Activated naive CD8-positive, alpha-beta T cell treated with anti-CD3 and anti-CD28 coated beads, Interleukin-2, amount 10 ng/mL, durations not matched to agents 7 days and 5 days (primary cell): Measurements from ENCODE around the gene ORC4. TPM values are rescaled to one million over a fixed set of nuclear protein-coding genes. Genes with fewer than 3 reads are reported as not detected.
A peak's percentile ranks its signal among the peaks of the same experiment; 100 is the strongest.
"Not testable (repeated sequence)": the region's sequence is repeated elsewhere in the genome, so short reads cannot be mapped to it uniquely, and the experiment has no call there.

Experiments
- ATAC-seq: fragments of 150-1000 bp; cut with Tn5 transposase; one replicate; pipeline ENCODE4 v1.10.0; 2021; ENCODE audit warnings: low read depth, moderate library complexity
- POLR2A ChIA-PET: fragments of 350-600 bp; sonication (Branson Sonifier 250); formaldehyde crosslinking; loops from one replicate; lab custom pipeline; 2021; ENCODE audit warnings: antibody characterized with exemption; lab: Charles Lee
- DNase-seq: peaks from one replicate; pipeline ENCODE4 v3.0.0; 2021
- H3K27ac Mint-ChIP-seq: one replicate; pipeline ENCODE4 v1.8.0; 2022; ENCODE audit warnings: mild to moderate bottlenecking, mixed read lengths
- H3K27me3 Mint-ChIP-seq: one replicate; pipeline ENCODE4 v1.8.0; 2022; ENCODE audit warnings: mild to moderate bottlenecking, moderate library complexity, mixed read lengths
- H3K36me3 Mint-ChIP-seq: one replicate; pipeline ENCODE4 v1.8.0; 2021; ENCODE audit warnings: mild to moderate bottlenecking, mixed read lengths
- H3K4me1 Mint-ChIP-seq: one replicate; pipeline ENCODE4 v1.8.0; 2021; ENCODE audit warnings: mixed read lengths
- H3K4me3 Mint-ChIP-seq: one replicate; pipeline ENCODE4 v1.8.0; 2022; ENCODE audit warnings: mild to moderate bottlenecking, moderate library complexity, mixed read lengths
- H3K9me3 Mint-ChIP-seq: one replicate; pipeline ENCODE4 v1.8.0; 2021; ENCODE audit warnings: mixed read lengths
- total RNA-seq, 2 experiments: library from RNA; stranded (reverse); gene quantifications; one replicate each; pipeline ENCODE4 v1.2.3, GENCODE V29; 2021

ORC4 gene
- total RNA-seq, 2 experiments from 2014 or later, result 40.0 to 42.3 TPM

DNA sequence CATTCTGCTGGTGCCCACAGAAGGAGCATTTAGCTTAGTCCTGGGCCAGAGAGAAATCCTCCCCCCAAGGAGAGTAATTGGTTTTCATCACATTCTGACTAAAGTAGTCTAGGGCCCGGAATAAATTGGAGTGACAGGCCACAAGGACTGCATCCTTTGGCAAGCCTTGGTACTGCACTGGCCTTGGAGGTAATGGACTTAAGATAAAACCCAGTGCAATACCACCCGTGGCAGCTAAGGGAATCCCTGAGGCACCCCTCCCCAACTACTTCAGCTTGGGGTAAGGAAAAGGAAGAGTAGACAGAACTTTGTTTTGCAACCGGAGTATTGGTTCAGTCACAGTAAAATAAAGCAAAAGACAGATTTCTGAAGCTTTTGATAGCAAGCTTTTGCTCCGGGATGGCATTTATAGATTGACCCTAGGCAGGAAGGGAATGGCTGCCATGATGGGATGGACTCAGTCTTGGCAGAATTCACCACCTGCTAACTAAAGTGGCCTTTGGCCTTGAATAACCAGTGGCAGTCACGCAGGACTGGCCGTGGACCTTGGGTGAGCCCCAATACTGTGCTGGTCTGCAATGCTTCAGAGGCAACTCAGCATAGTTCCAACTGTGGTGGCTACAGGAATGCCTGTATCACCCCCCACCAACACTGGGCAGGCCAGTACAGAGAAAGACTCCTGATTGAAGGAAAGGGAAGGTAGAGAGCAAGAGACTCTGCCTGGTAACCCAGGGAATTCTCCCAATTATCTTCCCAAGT is 14.1 kb downstream of the ORC4 start:
- Mint-ChIP-seq H3K4me1 (peaks cover 1% of the 10 kb centered on the region), H3K36me3 (peaks cover 46% of the 10 kb centered on the region)
- POLR2A ChIA-PET, result no interaction called here

DNA sequence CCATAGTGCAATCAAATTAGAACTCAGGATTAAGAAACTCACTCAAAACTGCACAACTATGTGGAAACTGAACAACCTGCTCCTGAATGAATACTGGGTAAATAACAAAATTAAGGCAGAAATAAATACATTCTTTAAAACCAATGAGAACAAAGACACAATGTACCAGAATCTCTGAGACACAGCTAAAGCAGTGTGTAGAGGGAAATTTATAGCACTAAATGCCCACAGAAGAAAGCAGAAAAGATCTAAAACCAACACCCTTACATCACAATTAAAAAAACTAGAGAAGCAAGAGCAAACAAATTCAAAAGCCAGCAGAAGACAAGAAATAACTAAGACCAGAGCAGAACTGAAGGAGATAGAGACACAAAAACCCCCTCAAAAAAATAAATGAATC is 18.1 kb downstream of the ORC4 start:
- H3K27me3 Mint-ChIP-seq, POLR2A ChIA-PET, H3K4me3 Mint-ChIP-seq, ATAC-seq, DNase-seq, H3K4me1 Mint-ChIP-seq, H3K27ac Mint-ChIP-seq: not testable (repeated sequence)
- H3K36me3 Mint-ChIP-seq, result peaks cover 48% of the 10 kb centered on the region
- H3K9me3 Mint-ChIP-seq, result peaks cover 16% of the 10 kb centered on the region

More for the DNA sequence above, 14.1 kb downstream of the ORC4 start:
- no peak for ATAC-seq
- Mint-ChIP-seq H3K27ac (no peak overlapping the region), H3K9me3 (peaks cover 24% of the 10 kb centered on the region), H3K4me3 (no peak overlapping the region), H3K27me3 (no peaks in the 10 kb centered on the region)
- DNase-seq, result no peak

GRCh38 chr2:148000095-148000494 is 20.4 kb downstream of the ORC4 start:
- Mint-ChIP-seq H3K27ac (no peak overlapping the region), H3K27me3 (no peaks in the 10 kb centered on the region), H3K9me3 (peaks cover 24% of the 10 kb centered on the region), H3K36me3 (peaks cover 53% of the 10 kb centered on the region), H3K4me1 (peaks cover 4% of the 10 kb centered on the region), H3K4me3 (no peak overlapping the region)
- DNase-seq (no peak), ATAC-seq (no peak)
- POLR2A ChIA-PET, result no interaction called here

GRCh38 chr2:147999126-147999525 is 21.4 kb downstream of the ORC4 start:
- no peak overlapping the region for H3K4me3 Mint-ChIP-seq
- H3K27ac Mint-ChIP-seq, result no peak overlapping the region
- H3K4me1 Mint-ChIP-seq, result peaks cover 3% of the 10 kb centered on the region
- ATAC-seq (no peak), DNase-seq (no peak)
- H3K36me3 Mint-ChIP-seq, result peaks cover 54% of the 10 kb centered on the region
- no peaks in the 10 kb centered on the region for H3K27me3 Mint-ChIP-seq
- POLR2A ChIA-PET, result no interaction called here
- peaks cover 24% of the 10 kb centered on the region for H3K9me3 Mint-ChIP-seq

GRCh38 chr2:147998203-147998602 is 22.3 kb downstream of the ORC4 start:
- Mint-ChIP-seq H3K4me1 (peaks cover 3% of the 10 kb centered on the region), H3K27ac (no peak overlapping the region), H3K36me3 (peaks cover 48% of the 10 kb centered on the region), H3K9me3 (peaks cover 20% of the 10 kb centered on the region), H3K27me3 (no peaks in the 10 kb centered on the region), H3K4me3 (no peak overlapping the region)
- no peak for DNase-seq
- no peak for ATAC-seq
- POLR2A ChIA-PET, result no interaction called here

- Mint-ChIP-seq H3K4me1 (peaks cover 8% of the 10 kb centered on the region), H3K4me3 (no peak overlapping the region), H3K9me3 (peaks cover 12% of the 10 kb centered on the region), H3K36me3 (peaks cover 36% of the 10 kb centered on the region), H3K27ac (no peak overlapping the region), H3K27me3 (no peaks in the 10 kb centered on the region)
- ATAC-seq (no peak), DNase-seq (no peak)
- POLR2A ChIA-PET, result no interaction called here
Observed at GRCh38 chr2:147996828-147997227, 23.7 kb downstream of the ORC4 start.

DNA sequence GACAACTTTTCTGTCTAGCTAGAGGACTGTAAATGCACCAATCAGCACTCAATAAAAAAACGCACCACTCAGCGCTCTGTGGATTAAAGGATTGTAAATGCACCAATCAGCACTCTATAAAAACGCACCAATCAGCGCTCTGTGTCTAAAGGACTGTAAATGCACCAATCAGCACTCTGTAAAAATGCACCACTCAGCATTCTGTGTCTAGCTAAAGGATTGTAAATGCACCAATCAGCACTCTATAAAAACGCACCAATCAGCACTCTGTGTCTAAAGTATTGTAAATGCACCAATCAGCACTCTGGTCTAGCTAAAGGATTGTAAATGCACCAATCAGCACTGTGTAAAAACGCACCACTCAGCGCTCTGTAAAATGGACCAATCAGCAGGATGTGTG is 25.6 kb downstream of the ORC4 start:
- H3K27me3 Mint-ChIP-seq, ATAC-seq, H3K4me1 Mint-ChIP-seq, H3K4me3 Mint-ChIP-seq, H3K9me3 Mint-ChIP-seq, H3K27ac Mint-ChIP-seq, POLR2A ChIA-PET, DNase-seq: not testable (repeated sequence)
- peaks cover 23% of the 10 kb centered on the region for H3K36me3 Mint-ChIP-seq

DNA sequence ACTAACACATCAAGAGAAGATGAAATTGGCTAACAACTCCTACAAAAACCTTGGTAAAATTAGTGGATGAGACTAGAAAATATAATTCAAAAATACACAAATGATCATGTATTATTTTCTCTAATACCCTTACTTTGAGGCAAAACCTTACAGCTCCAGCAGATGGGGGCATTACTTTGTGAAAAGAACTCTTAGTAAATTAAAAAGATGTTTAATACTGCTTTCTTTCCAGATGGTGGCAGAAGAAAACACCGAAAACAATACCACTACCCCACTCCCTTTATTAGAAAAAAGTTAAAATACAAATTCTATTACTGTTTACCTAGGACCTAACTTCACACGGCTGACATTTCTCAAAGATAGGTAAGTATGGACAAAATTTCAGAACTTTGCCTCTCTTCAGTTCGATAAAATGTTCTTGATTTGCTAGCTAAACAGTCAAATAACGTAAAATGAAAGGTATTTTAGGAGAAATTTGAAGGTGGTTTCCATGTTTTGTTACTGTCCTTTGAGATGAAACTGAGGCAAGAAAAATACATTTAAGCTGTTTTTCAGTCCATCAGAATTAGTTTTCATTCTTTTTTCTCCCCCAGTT is 30.6 kb downstream of the ORC4 start:
- Mint-ChIP-seq H3K27me3 (no peaks in the 10 kb centered on the region), H3K36me3 (peaks cover 9% of the 10 kb centered on the region), H3K9me3 (no peaks in the 10 kb centered on the region), H3K4me3 (no peak overlapping the region), H3K4me1 (peaks cover 9% of the 10 kb centered on the region), H3K27ac (no peak overlapping the region)
- no peak for DNase-seq
- POLR2A ChIA-PET, result interaction anchor here (1.3 kb wide), 1 partner anchor 520 kb away, joined by 3 read pairs; no protein-coding TSS in a partner anchor
- ATAC-seq, result peak; percentile 54

GRCh38 chr2:147989102-147989501 is 31.4 kb downstream of the ORC4 start:
- POLR2A ChIA-PET, result no interaction called here
- H3K27ac Mint-ChIP-seq, result no peak overlapping the region
- peaks cover 5% of the 10 kb centered on the region for H3K36me3 Mint-ChIP-seq
- no peak for ATAC-seq
- H3K9me3 Mint-ChIP-seq, result no peaks in the 10 kb centered on the region
- H3K4me1 Mint-ChIP-seq, result peaks cover 9% of the 10 kb centered on the region
- no peak overlapping the region for H3K4me3 Mint-ChIP-seq
- H3K27me3 Mint-ChIP-seq, result no peaks in the 10 kb centered on the region
- no peak for DNase-seq

DNA sequence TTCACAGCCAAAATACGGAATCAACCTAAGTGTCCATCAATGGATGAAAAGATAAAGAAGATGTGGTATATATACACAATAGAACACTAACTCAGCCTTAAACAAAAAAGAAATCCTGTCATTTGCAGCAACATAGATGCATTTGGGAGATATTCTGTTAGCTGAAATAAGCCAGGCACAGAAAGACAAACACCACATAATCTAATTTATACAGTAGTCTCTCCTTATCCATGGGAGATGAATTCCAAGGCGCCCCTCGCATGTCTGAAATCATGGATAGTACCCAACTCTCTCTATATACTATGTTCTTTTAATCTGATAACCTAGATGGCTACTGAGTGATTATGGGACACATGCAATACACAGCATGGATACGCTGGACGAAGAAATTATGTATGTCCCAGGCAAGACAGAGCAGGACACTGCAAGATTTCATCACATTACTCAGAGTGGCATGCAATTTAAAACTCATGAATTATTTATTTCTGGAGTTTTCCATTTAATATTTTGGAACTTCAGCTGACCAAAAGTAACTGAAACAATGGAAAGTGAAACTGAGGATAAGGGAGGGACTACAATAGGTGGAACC is 39.5 kb downstream of the ORC4 start:
- Mint-ChIP-seq H3K27me3 (no peaks in the 10 kb centered on the region), H3K36me3 (peaks cover 23% of the 10 kb centered on the region), H3K27ac (no peak overlapping the region), H3K4me3 (no peak overlapping the region), H3K4me1 (peaks cover 10% of the 10 kb centered on the region), H3K9me3 (peaks cover 9% of the 10 kb centered on the region)
- ATAC-seq (no peak), DNase-seq (no peak)
- POLR2A ChIA-PET, result no interaction called here

DNA sequence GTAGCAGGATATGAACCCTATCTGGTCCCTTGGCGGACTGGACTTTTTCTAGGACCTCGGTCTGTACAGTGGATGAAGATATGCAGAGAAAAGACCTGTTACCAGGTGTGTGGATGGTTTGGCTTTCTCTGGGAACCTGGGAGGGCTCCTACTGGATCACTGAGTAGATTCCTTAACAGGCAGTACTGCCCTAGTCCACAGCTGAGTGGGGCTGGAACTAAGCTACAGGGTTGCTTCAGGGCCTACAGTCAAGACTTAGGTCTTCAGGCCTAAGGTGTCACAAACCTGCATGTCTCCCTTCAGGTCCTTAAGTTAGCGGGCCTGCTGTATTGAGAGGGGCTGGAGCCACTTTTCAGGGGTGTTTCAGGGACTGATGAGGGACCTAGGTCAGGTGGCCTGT is 42.9 kb downstream of the ORC4 start:
- ATAC-seq (no peak), DNase-seq (no peak)
- POLR2A ChIA-PET, result no interaction called here
- H3K4me1 Mint-ChIP-seq, result peaks cover 8% of the 10 kb centered on the region
- peaks cover 25% of the 10 kb centered on the region for H3K36me3 Mint-ChIP-seq
- H3K27ac Mint-ChIP-seq, result no peak overlapping the region
- peaks cover 9% of the 10 kb centered on the region for H3K9me3 Mint-ChIP-seq
- H3K27me3 Mint-ChIP-seq, result no peaks in the 10 kb centered on the region
- H3K4me3 Mint-ChIP-seq, result no peak overlapping the region

DNA sequence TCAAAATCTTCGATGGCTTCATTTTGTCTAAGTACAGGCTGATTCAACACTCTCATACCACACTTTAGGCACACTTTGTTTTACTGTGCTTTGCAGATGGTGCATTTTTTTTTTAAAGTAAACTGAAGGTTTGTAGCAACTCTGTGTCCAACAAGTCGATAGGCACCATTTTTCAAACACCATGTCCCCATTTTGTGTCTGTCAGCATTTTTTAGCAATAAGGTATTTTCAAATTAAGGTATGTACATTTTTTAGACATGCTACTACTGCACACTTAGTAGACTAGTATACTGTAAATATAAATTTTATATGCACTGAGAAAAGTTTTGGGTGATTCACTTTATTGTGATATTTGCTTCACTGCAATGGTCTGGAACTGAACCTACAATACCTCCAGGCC is 44.4 kb downstream of the ORC4 start:
- Mint-ChIP-seq H3K27ac (no peak overlapping the region), H3K4me3 (no peak overlapping the region), H3K9me3 (peaks cover 9% of the 10 kb centered on the region), H3K4me1 (peaks cover 6% of the 10 kb centered on the region), H3K27me3 (no peaks in the 10 kb centered on the region), H3K36me3 (peaks cover 30% of the 10 kb centered on the region)
- POLR2A ChIA-PET, result no interaction called here
- no peak for ATAC-seq
- DNase-seq, result no peak

- POLR2A ChIA-PET, result no interaction called here
- Mint-ChIP-seq H3K36me3 (peaks cover 61% of the 10 kb centered on the region), H3K4me1 (peaks cover 3% of the 10 kb centered on the region), H3K27ac (no peak overlapping the region), H3K9me3 (peaks cover 27% of the 10 kb centered on the region), H3K4me3 (no peak overlapping the region), H3K27me3 (no peaks in the 10 kb centered on the region)
- ATAC-seq (no peak), DNase-seq (no peak)
Observed at GRCh38 chr2:147968571-147968970, 52.0 kb downstream of the ORC4 start.

DNA sequence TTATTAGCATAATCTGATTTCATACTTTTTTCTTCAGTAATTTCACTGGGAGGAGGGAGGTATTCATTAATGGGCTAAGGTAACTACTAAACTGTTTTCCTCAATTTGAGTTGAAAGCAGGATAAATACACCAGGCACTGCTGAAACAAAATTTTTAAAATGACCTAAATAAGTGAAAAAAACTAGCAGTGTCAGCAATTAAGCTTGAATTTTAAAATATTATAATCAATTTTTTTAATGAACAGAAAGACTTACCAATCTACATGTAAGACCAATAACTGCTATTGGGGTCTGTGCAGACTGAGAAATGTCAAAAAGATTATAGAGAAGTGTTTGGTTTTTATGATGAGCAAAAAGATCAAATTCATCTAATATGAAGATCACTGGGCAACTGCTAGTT is 68.4 kb downstream of the ORC4 start:
- H3K27ac Mint-ChIP-seq, result no peak overlapping the region
- no peaks in the 10 kb centered on the region for H3K27me3 Mint-ChIP-seq
- H3K36me3 Mint-ChIP-seq, result peaks cover 3% of the 10 kb centered on the region
- no peaks in the 10 kb centered on the region for H3K4me1 Mint-ChIP-seq
- POLR2A ChIA-PET, result no interaction called here
- ATAC-seq, result no peak
- no peak overlapping the region for H3K4me3 Mint-ChIP-seq
- no peak for DNase-seq
- no peaks in the 10 kb centered on the region for H3K9me3 Mint-ChIP-seq
